IMR-90 (cell line): ENCODE measurements around the gene GPR173. TPM values are rescaled to one million over a fixed set of nuclear protein-coding genes. Genes with fewer than 3 reads are reported as not detected.

Experiments
- ATAC-seq: fragments of 200-7000 bp; cut with Tn5 transposase; 2 replicates; pipeline ENCODE4 v1.9.1; 2020; ENCODE audit warnings: low read depth, mild to moderate bottlenecking, moderate library complexity
- BruUV-seq: library from RNA; stranded (reverse); fragments of 400-500 nt; replicated peaks from 2 replicates; lab custom pipeline; 2021; lab: Mats Ljungman, UMichigan
- CTCF ChIA-PET: fragments of 300-600 bp; formaldehyde crosslinking; extraction: SDS; loops from one replicate; lab custom pipeline; 2021; ENCODE audit warnings: antibody characterized with exemption; lab: Yijun Ruan, JAX
- POLR2A ChIA-PET: fragments of 300-600 bp; sonication (Branson Sonifier 250); formaldehyde crosslinking; loops from one replicate; lab custom pipeline; 2022; ENCODE audit warnings: antibody characterized with exemption; ENCODE audit not compliant: unreplicated experiment; lab: Charles Lee
- DNase-seq: peaks from one replicate; pipeline ENCODE4 v3.0.0; 2013
- H2AFZ ChIP-seq: replicated peaks from 2 replicates; pipeline ENCODE3; 2013; ENCODE audit warnings: low read length, mild to moderate bottlenecking; ENCODE audit not compliant: poor library complexity
- H2AK5ac ChIP-seq: 2 replicates; pipeline ENCODE4 v1.6.1; 2013; ENCODE audit warnings: low read depth, low read length, inconsistent platforms
- H2AK9ac ChIP-seq: replicated peaks from 2 replicates; pipeline ENCODE3; 2013; ENCODE audit warnings: mild to moderate bottlenecking, low read depth, low read length, moderate library complexity; ENCODE audit not compliant: poor library complexity
- H2BK120ac ChIP-seq: 2 replicates; pipeline ENCODE4 v1.6.1; 2013; ENCODE audit warnings: low read depth, low read length, inconsistent platforms
- H2BK15ac ChIP-seq: 3 replicates; pipeline ENCODE4 v1.6.1; 2013; ENCODE audit warnings: low read depth, low read length, inconsistent platforms
- H2BK20ac ChIP-seq: 2 replicates; pipeline ENCODE4 v1.6.1; 2013; ENCODE audit warnings: low read depth, mild to moderate bottlenecking, inconsistent platforms, low read length, moderate library complexity
- H2BK5ac ChIP-seq: 2 replicates; pipeline ENCODE4 v1.6.1; 2013; ENCODE audit warnings: mild to moderate bottlenecking, low read depth, low read length, inconsistent platforms; ENCODE audit not compliant: poor library complexity, severe bottlenecking
- H3K14ac ChIP-seq: replicated peaks from 2 replicates; pipeline ENCODE4 v1.6.1; 2013; ENCODE audit warnings: low read depth, low read length, inconsistent platforms
- H3K18ac ChIP-seq: 2 replicates; pipeline ENCODE4 v1.6.1; 2013; ENCODE audit warnings: low read depth, low read length, control low read depth
- H3K23ac ChIP-seq: 2 replicates; pipeline ENCODE4 v1.6.1; 2013; ENCODE audit warnings: low read depth, low read length, inconsistent platforms
- H3K27ac ChIP-seq: 2 replicates; pipeline ENCODE4 v1.5.1; 2013; ENCODE audit warnings: mild to moderate bottlenecking, control low read depth, low read length; ENCODE audit not compliant: insufficient read depth
- H3K27me3 ChIP-seq: 2 replicates; pipeline ENCODE4 v1.6.1; 2013; ENCODE audit warnings: low read length; ENCODE audit not compliant: control insufficient read depth, insufficient read depth
- H3K36me3 ChIP-seq: 2 replicates; pipeline ENCODE4 v1.6.1; 2013; ENCODE audit warnings: low read length, mixed read lengths; ENCODE audit not compliant: control insufficient read depth, insufficient read depth
- H3K4ac ChIP-seq: 2 replicates; pipeline ENCODE4 v1.6.1; 2013; ENCODE audit warnings: low read depth, low read length, inconsistent platforms
- H3K4me1 ChIP-seq: 2 replicates; pipeline ENCODE4 v1.6.1; 2013; ENCODE audit warnings: low read length, mixed read lengths; ENCODE audit not compliant: control insufficient read depth, insufficient read depth
- H3K4me2 ChIP-seq: 2 replicates; pipeline ENCODE4 v1.6.1; 2013; ENCODE audit warnings: low read depth, mild to moderate bottlenecking, control low read depth, low read length, moderate library complexity
- H3K4me3 ChIP-seq: 2 replicates; pipeline ENCODE4 v1.5.1; 2013; ENCODE audit warnings: low read depth, mild to moderate bottlenecking, control low read depth, low read length, moderate library complexity; ENCODE audit not compliant: insufficient read depth
- H3K56ac ChIP-seq: 2 replicates; pipeline ENCODE4 v1.6.1; 2013; ENCODE audit warnings: low read length, inconsistent platforms; ENCODE audit not compliant: insufficient read depth; ENCODE audit errors: extremely low read depth
- H3K79me1 ChIP-seq, 2 experiments: 2 replicates each; pipeline ENCODE4 v1.6.1; 2013; ENCODE audit warnings: low read length in 2 of 2, inconsistent platforms in 1 of 2, low read depth in 1 of 2
- H3K9ac ChIP-seq: 2 replicates; pipeline ENCODE4 v1.6.1; 2013; ENCODE audit warnings: low read depth, low read length, control low read depth
- H3K9me1 ChIP-seq: 2 replicates; pipeline ENCODE4 v1.6.1; 2013; ENCODE audit warnings: low read length, inconsistent platforms; ENCODE audit not compliant: insufficient read depth
- H3K9me3 ChIP-seq: 2 replicates; pipeline ENCODE4 v1.6.1; 2013; ENCODE audit warnings: low read length; ENCODE audit not compliant: control insufficient read depth, insufficient read depth
- H4K20me1 ChIP-seq: 2 replicates; pipeline ENCODE4 v1.6.1; 2013; ENCODE audit warnings: low read length, inconsistent platforms; ENCODE audit not compliant: insufficient read depth
- H4K5ac ChIP-seq: 2 replicates; pipeline ENCODE4 v1.6.1; 2013; ENCODE audit warnings: mild to moderate bottlenecking, low read depth, low read length, control low read depth
- H4K8ac ChIP-seq, 2 experiments: 2 replicates each; pipeline ENCODE4 v1.6.1; 2013; ENCODE audit warnings: low read depth in 2 of 2, low read length in 2 of 2, control low read depth in 1 of 2, inconsistent platforms in 1 of 2
- H4K91ac ChIP-seq: 2 replicates; pipeline ENCODE4 v1.6.1; 2013; ENCODE audit warnings: low read depth, low read length, inconsistent platforms; ENCODE audit not compliant: insufficient read depth
- MXI1 ChIP-seq: IDR thresholded peaks from 2 replicates; pipeline ENCODE4 v1.6.1; 2012; ENCODE audit warnings: low read depth, mild to moderate bottlenecking, low read length, moderate library complexity, borderline replicate concordance
- NFE2L2 ChIP-seq: fragments of 150-350 bp; IDR thresholded peaks from 2 replicates; pipeline ENCODE4 v1.6.1; 2016; ENCODE audit warnings: low read depth, mild to moderate bottlenecking, low read length
- WGBS, 2 experiments: methylation state at CpG; one replicate each; pipeline versions ENCODE4 v1.1.5 to v1.1.7; 2013; ENCODE audit warnings: missing lambda C conversion rate in 2 of 2; ENCODE audit not compliant: insufficient read length in 1 of 2; ENCODE audit errors: extremely low coverage in 2 of 2; 5-methylcytosine and 5-hydroxymethylcytosine counted together
- dilution Hi-C: fragments of 300-500 bp; cut with HindIII; formaldehyde crosslinking; loops from one replicate; pipeline ENCODE4 v1.14.3; 2018; ENCODE audit warnings: low sequenced_read_pairs; ENCODE audit not compliant: unreplicated experiment
- in situ Hi-C: fragments of 300-500 bp; cut with MboI; formaldehyde crosslinking; loops from 3 replicates; pipeline ENCODE4 v1.14.3; 2019; ENCODE audit warnings: low sequenced_read_pairs, inconsistent platforms, mixed read lengths
- intact Hi-C: fragments of 100-400 bp; cut with micrococcal nuclease; formaldehyde crosslinking; loops from 2 replicates; pipeline ENCODE4 v1.10.0; 2022
- polyA plus RNA-seq, 3 experiments: library from polyadenylated mRNA; depleted of rRNA; stranded (reverse); fragments of >200 nt; gene quantifications; 2 replicates each; pipeline ENCODE4 v1.2.3, GENCODE V29; 2012; ENCODE audit warnings: low replicate concordance in 1 of 3
- total RNA-seq: library from RNA; depleted of rRNA; stranded (reverse); fragments of >200 nt; gene quantifications from 2 replicates; pipeline ENCODE4 v1.2.3, GENCODE V29; 2012

The GPR173 gene
- total and polyA plus RNA-seq, 2 of the 4 experiments (the other 2 are of a cell fraction) = 0.90 to 6.1 TPM

DNA sequence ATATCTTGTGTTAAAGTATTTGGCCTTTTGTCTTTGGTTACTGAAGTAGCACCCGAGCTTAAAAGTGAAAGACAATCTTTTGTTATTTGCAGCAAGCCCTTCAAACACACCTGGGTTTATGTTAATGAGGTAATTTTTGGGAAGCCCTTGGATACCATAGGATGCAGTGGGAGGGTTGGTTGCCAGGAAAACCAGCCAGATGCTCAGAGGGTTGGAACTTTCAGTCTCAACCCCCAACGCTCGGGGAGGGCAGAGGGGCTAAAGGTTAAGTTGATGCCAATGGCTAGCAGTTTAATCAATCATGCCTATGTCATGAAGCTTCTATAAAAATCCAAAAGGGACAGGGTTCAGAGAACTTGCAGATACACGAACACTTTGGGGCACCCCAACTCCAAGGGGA lies 17.2 kb upstream of the GPR173 start:
- Histone ChIP-seq H4K5ac (no peak overlapping the region), H3K9ac (no peak overlapping the region), H3K36me3 (no peaks in the 10 kb centered on the region), H3K9me3 (no peaks in the 10 kb centered on the region), H3K27me3 (peaks cover 38% of the 10 kb centered on the region), H2BK5ac (no peak overlapping the region), H3K56ac (no peak overlapping the region), H2BK15ac (no peak overlapping the region), H3K4ac (no peak overlapping the region), H3K9me1 (no peaks in the 10 kb centered on the region), H3K79me1 (no peaks in the 10 kb centered on the region), H4K91ac (no peak overlapping the region), H4K8ac (no peak overlapping the region), H3K23ac (no peak overlapping the region), H4K20me1 (no peaks in the 10 kb centered on the region), H3K4me3 (no peak overlapping the region), H3K18ac (no peak overlapping the region), H3K14ac (no peak overlapping the region), H3K27ac (no peak overlapping the region), H2AFZ (no peak overlapping the region), H2AK9ac (no peak overlapping the region), H2AK5ac (no peak overlapping the region), H2BK120ac (no peak overlapping the region), H2BK20ac (no peak overlapping the region), H3K4me1 (no peaks in the 10 kb centered on the region), H3K4me2 (no peak overlapping the region)
- POLR2A ChIA-PET = no interaction called here
- in situ Hi-C loops (no loop called here), dilution Hi-C loops (no loop called here), intact Hi-C loops (no loop called here)
- ATAC-seq (no peak), DNase-seq (no peak)
- TF ChIP-seq NFE2L2 (no peak), MXI1 (no peak)
- BruUV-seq = no TSS peak
- WGBS, 2 experiments = 40% methylated on average over 1 of the region's 4 CpGs; no CpG with 5 or more reads in 1 of the 2 experiments
- CTCF ChIA-PET = no interaction called here
